ENCODE data around the gene RAB37. TPM values are rescaled to one million over a fixed set of nuclear protein-coding genes. Genes with fewer than 3 reads are reported as not detected.

RAB37 gene
- total RNA-seq, 4 donors from 2014 or later = 0.57 to 1.7 TPM; not detected in 2

- WGBS, 2 donors = 28 to 36% methylated on average over 6 of the region's 6 CpGs
- no peak for DNase-seq (ENCODE audit: low spot score in 2 of 2)
These were observed 9.9 kb downstream of the RAB37 start for GRCh38 chr17:74746922-74747321.

DNA sequence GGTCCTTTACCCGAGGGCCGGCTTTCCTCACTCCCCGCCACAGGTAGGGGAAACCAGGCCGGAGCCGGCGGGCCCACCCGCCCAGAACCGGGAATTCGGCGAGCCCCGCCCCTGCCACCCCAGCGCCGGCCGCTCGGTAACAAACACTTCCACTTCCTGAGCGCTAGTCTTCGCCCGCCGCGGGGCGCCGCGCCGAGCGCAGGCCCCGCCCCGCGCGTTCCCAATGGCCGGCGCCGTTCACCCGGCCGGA, 11.1 kb downstream of the RAB37 start:
- no peak for TF ChIP-seq CTCF (IDR thresholded peaks at IDR 0.05)
- no peak overlapping the region for H3K4me3 ChIP-seq (ENCODE audit: low read depth, poor library complexity, severe bottlenecking)
- DNase-seq (ENCODE audit: low spot score in 2 of 2) = no peak
- 0 to 1% methylated on average over 7 to 30 of the region's 34 CpGs for WGBS, 2 donors
- intact Hi-C loops (cut with DNase I; ENCODE audit: low total_unique reads) = loop anchor here (10.0 kb wide), 1 partner anchor 117 kb away; no protein-coding TSS in a partner anchor

More at GRCh38 chr17:74746922-74747321, 9.9 kb downstream of the RAB37 start:
- no peak for TF ChIP-seq CTCF (IDR thresholded peaks at IDR 0.05)
- TF ChIP-seq POLR2A (IDR thresholded peaks at IDR 0.05) = no peak
- no peak overlapping the region for H3K4me3 ChIP-seq (ENCODE audit: low read depth, poor library complexity, severe bottlenecking)
- intact Hi-C loops (cut with DNase I; ENCODE audit: low total_unique reads) = loop anchor here (10.0 kb wide), 1 partner anchor 118 kb away; no protein-coding TSS in a partner anchor

DNA sequence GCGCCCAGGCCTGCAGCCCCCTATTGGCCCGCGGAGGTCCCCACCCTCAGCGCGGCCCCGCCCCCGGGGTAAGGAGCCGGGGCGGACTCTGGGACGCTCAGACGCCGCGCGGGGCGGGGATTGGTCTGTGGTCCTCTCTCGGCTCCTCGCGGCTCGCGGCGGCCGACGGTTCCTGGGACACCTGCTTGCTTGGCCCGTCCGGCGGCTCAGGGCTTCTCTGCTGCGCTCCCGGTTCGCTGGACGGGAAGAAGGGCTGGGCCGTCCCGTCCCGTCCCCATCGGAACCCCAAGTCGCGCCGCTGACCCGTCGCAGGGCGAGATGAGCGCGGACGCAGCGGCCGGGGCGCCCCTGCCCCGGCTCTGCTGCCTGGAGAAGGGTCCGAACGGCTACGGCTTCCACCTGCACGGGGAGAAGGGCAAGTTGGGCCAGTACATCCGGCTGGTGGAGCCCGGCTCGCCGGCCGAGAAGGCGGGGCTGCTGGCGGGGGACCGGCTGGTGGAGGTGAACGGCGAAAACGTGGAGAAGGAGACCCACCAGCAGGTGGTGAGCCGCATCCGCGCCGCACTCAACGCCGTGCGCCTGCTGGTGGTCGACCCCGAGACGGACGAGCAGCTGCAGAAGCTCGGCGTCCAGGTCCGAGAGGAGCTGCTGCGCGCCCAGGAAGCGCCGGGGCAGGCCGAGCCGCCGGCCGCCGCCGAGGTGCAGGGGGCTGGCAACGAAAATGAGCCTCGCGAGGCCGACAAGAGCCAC, 11.6 kb downstream of the RAB37 start, which contains the start of gene NHERF1:
NHERF1 (plus strand) TSS at position 100 of the 750 bp plus-strand sequence; CDS start at position 319, 219 bp downstream.
- WGBS, 2 donors = 0% methylated on average over 36 to 40 of the region's 90 CpGs
- H3K4me3 ChIP-seq (ENCODE audit: low read depth, poor library complexity, severe bottlenecking) = peak within 1 kb of the TSS; percentile 98
- peak in 1 of 2 donors; percentile 71 for TF ChIP-seq POLR2A (IDR thresholded peaks at IDR 0.05)
- no peak for TF ChIP-seq CTCF (IDR thresholded peaks at IDR 0.05)
- peak; percentile 88 to 98 for DNase-seq (ENCODE audit: low spot score in 2 of 2)
- intact Hi-C loops (cut with DNase I; ENCODE audit: low total_unique reads) = loop anchor here (10.0 kb wide), 1 partner anchor 116 kb away; no protein-coding TSS in a partner anchor

DNA sequence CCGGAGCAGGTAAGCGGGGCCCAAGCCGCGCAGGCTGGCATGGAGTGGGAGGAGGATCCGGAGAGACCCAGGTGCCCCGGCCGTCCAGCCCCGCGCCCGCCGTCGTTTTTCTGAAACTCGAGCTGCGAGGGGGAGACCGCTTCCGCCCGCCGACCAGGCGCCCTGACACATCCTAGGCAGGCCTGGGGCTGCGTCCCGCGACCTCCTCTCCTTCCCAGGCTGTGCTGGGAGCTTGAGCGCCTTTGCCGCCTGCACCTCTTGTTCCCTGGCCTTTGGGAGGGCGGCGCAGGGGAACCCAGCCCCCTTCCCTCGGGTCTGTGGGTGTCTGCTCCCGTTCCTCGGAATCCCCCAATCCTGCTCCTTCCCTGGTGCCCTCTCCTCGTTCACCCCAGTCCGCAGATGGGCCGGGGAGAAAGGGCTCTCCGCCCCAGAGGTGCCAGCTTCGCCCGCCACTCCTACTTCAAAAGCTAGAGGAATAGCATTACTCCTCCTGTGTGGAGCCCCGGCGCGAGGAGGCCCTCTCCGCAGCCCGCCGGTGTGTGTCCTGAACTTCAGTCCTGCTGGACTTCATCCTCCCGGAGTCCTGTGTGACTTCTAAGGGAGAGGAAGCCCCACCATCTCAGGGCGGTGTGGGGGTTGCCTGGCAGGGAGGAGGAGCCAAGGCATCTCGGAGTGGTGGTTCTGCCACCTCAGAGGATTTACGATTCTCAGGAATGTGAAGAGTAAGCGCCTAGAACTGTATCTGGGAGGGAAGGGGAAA, 12.4 kb downstream of the RAB37 start:
- DNase-seq (ENCODE audit: low spot score in 2 of 2) = no peak
- TF ChIP-seq POLR2A (IDR thresholded peaks at IDR 0.05) = no peak
- no peak for TF ChIP-seq CTCF (IDR thresholded peaks at IDR 0.05)
- H3K4me3 ChIP-seq (ENCODE audit: low read depth, poor library complexity, severe bottlenecking) = peak overlapping the region; percentile 98
- WGBS, 2 donors = 6 to 11% methylated on average over 23 to 36 of the region's 46 CpGs
- intact Hi-C loops (cut with DNase I; ENCODE audit: low total_unique reads) = loop anchor here (10.0 kb wide), 1 partner anchor 115 kb away; no protein-coding TSS in a partner anchor

DNA sequence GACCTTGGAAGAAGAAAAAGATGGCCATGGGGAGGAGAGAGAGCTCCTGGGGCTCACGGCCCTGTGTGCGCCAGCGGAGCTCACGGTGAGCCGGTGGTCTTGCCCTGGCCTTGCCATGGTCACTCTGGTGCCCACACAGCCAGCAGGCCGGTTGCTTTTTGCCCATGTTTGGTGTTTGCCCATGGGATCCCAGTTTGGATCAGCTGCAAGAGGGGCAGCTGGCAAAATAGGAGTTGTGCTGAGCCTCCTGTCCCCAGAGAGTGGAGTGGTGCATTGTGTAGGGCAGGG, 12.9 kb downstream of the RAB37 start:
- WGBS, 2 donors = 46 to 68% methylated on average over 6 of the region's 6 CpGs
- no peak for DNase-seq (ENCODE audit: low spot score in 2 of 2)
- H3K4me3 ChIP-seq (ENCODE audit: low read depth, poor library complexity, severe bottlenecking) = peak overlapping the region; percentile 98
- TF ChIP-seq CTCF (IDR thresholded peaks at IDR 0.05) = no peak
- no peak for TF ChIP-seq POLR2A (IDR thresholded peaks at IDR 0.05)
- intact Hi-C loops (cut with DNase I; ENCODE audit: low total_unique reads) = no loop called here

Data from lower leg skin (tissue), 4 donors.